OCI-M2 (cell line): ENCODE data around the gene PRR5.

Experiments
- DNase-seq: peaks from one replicate; lab custom pipeline; 2025; ENCODE audit not compliant: unreplicated experiment; lab: John Stamatoyannopoulos, UW

PRR5 gene

GRCh38 chr22:44752285-44753188 lies 50.5 kb downstream of the PRR5 start, which contains the start of gene ARHGAP8:
TSS of gene ARHGAP8 (plus strand) at chr22:44752575. CDS start at chr22:44786528, 33,953 bp downstream.
- no peak for DNase-seq

DNA sequence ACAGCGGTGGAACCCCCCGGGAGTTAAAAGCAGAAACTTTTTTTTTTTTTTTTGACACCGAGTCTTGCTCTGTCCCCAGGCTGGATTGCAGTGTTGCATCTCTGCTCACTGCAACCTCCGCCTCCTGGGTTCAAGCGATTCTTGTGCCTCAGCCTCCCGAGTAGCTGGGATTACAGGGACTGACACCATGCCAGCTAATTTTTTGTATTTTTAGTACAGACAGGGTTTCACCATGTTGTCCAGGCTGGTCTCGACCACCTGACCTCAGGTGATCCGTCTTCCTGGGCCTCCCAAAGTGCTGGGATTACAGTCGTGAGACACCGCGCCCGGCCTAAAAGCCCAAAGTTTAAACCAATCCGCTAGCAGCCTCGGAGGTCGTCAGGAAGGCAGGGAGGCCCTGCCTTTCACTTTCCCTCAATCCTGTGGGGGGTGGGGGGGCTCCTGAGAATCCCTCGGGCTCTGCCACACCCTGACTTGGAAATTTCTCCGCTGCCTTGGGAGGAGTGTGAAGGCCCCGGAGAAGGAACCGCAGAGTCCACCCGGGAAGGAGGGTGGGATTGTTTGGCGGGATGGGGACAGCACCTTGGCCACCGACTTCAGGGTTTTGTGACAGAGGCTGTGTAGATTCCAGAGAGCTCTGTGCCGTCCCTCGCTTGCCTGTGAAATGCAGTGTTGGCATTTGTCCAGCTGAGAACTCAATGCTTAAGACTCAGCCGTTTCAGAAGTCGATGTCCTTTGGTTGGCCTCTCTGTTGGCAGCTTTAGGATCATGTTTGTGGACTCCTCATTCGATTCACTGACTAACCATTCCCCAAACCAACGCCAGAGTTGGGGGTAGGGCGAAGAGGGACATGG lies 51.4 kb downstream of the PRR5 start:
- DNase-seq = no peak

DNA sequence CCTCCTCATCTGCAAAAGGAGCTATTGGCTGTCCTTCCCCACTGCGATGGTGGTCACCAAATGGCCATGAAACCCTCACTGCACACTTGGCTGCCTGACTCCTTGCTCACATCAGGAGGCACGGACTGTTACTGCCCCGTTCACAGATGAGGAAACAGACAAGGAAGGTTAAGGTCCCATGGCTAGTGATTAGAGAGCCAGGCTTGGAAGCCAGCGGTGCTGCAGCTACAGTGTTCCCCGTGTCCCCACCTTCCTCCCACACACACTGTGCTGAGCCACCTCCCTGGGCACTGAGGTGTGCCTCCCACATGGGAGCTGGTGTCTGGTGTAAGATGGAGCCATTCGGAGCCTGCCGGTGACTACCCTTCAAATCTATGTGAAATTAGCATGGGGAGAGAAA lies 53.0 kb downstream of the PRR5 start:
- no peak for DNase-seq

GRCh38 chr22:44755417-44755816 lies 53.4 kb downstream of the PRR5 start:
- no peak for DNase-seq

DNA sequence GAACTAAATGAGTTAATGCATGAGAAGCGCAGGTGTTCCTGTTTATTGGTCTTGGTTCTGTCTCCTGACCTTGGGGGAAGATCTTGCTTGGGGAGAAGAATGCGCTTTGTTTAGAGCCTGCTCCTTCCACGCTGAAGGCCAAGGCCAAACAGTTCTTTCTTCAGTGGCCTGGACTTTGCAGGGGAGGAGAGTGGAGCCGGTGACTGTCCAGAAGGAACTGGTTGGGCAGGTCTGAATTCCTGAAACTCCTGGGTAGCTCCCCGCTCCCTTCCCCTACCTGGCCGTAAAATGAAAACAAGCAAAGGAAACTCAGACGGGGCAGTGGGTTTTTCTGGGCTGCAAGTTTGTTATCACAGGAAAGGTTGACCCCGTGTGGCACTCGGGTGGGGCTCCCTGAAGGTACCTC lies 54.0 kb downstream of the PRR5 start:
- no peak for DNase-seq

- DNase-seq = no peak
These were observed 56.5 kb downstream of the PRR5 start for GRCh38 chr22:44758344-44758973.

DNA sequence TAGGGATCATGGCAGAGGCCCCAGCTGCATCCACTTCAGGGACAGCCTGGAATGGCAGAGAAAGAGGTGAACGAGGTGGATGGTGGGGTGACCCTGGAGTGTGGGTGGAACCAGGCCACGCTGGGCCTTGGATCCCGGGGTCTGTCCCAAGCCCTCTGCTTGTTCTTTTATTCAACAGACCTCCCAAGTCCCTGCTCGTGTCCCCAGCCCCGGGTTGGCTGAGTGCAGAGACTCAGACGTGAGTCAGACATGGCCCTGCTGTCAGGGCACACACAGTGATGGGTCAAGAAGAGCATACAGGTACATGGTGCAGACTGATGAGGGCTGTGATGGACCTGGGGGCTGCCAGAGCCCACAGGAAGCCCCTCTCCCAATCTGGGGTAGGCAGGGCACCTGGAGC lies 57.0 kb downstream of the PRR5 start:
- DNase-seq = no peak

- no peak for DNase-seq
These were observed 57.7 kb downstream of the PRR5 start for GRCh38 chr22:44759430-44760310.

DNA sequence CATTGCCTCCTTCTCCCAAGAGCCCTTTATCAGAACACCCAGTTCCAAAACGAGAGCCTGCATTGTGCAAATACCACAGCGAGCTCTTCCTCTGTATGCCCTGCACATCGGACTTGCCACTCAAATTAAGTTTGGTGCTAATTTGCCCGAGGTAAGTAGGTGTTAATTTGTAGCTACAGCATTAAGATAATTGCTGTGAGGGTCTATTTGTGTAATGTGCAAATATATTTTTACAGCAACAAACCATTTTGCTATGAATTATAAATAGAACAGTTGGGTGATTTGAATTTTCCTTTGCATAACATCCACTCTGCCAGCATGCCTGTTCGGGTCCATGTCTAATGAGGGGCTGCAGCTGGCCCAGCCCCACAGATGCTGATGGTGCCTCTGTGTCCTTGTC lies 58.5 kb downstream of the PRR5 start:
- DNase-seq = no peak

- no peak for DNase-seq
These were observed 59.0 kb downstream of the PRR5 start for GRCh38 chr22:44761025-44761424.

DNA sequence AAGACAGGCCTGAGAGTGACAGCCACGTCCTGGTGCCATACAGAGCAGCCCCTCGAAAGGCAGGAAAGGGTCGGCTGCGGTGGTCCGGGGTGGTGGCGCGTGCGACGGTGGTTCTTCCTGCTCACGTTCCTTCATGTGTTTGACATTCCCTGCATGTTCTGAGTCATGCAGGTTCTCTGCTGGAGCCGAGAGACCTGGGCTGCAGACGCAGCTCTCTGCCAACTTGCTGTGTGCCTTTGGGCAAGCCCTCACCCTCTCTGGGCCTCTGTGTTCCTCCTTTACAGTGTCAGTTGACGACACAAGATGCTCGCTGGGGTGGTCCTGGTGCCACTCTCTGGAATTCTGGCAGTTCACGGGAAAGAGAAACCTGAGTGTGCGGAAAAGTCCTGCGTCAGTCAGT lies 62.4 kb downstream of the PRR5 start:
- DNase-seq = no peak

DNA sequence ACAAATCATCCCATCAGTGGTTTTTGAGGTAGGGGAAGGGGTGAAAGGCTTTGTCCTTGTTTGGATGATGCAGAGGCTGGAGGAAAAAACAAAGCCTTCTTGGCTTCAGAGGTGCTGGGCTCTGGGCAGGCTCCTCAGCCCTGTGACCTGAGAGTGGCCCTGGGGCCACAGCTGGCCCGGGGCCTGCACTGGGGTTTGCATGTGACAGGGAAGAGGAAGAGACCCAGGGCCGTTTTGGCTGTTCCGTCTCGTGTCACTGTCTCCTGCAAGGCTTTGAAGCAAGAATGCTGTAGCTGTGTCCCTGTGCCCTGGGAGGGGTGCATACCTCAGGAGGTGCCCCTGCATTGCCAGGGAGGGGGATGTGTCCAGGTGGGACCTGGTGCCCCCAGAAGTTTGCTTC lies 63.0 kb downstream of the PRR5 start:
- no peak for DNase-seq

DNA sequence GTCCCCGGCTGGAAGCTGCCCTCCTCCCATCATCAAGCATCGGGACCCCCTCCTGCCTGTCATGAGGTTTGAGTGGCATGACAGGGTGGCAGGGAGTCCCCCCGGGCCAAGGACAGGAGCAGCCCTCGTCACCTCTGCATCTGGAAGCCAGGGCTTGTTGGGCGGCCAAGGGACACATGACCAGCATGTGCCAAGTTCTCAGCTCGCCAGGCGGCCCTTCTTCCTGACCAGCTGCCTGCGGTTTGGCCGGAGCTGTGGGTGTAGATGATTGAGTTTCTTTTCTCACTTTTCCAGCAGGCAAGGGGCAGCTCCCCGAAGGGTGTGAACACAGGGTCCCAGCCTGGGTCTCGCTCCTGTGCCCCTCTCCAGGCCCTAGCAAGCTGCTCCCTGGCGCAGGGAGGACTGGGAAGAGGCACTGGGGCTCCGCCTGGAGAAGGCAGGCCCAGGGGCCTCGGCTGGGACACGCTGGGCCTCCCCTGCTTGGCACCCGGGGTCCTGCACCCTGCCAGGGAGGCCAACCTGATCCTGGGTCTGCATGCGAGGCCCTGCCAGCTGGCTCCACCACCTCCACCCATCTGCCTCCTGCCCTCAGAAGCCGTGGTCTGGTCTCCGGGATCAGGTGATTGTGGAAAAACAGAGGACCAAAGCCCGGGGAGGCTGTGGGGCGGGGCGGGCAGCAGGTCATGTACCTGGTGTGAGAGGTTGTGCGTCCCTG lies 63.7 kb downstream of the PRR5 start:
- DNase-seq = no peak

DNA sequence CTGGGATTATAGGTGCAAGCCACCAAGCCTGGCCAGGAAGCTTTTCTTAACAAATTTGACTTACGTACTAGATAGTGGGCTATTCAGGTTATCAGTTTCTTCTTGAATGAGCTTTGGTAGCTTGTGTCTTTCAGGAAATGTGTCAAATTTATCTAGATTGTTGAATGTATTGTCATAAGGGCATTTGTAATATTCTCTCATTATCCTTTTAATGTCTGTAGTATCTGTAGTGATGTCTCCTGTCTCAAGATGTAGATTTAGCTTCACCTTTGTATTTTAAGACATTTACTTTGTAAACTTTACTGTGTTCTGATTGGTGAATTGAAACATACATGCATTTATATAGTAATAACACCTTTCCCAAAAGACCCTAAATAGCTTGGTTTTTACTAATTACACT lies 71.1 kb downstream of the PRR5 start:
- DNase-seq = no peak

GRCh38 chr22:44775862-44776261 lies 73.9 kb downstream of the PRR5 start:
- no peak for DNase-seq

GRCh38 chr22:44776605-44777363 lies 74.8 kb downstream of the PRR5 start:
- DNase-seq = no peak

GRCh38 chr22:44777364-44777755 lies 75.4 kb downstream of the PRR5 start:
- DNase-seq = no peak

DNA sequence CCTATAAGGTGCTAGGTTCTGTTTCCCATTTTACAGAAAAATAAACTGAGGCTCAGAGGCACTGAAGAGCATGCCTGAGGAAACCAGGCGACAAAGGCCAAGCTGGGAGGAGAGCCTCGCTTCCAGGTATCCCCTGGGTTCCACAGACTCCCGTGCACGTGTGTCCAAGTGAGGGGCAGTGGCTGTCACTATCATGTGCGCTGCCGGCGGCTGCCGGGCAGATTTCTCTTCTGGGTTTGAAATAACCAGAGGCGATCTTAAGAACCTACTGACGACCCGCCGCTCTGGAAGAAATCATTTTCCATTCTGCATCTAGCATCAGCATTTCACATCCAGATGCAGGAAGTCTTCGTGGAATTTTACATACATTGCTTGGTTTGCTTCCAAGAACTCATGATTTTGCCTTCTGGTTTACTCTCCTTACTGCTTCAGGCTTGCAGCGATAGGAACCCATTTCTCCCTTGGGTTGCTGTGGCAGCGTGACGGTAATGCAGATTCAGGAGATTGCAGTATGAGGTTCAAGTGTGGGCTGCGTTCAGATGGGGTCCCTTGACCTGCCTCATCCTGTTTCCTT lies 79.0 kb downstream of the PRR5 start:
- no peak for DNase-seq
